SKM-1 (cell line): ENCODE results near the gene ZNF69.
"Not testable (repeated sequence)": the region's sequence is repeated elsewhere in the genome, so short reads cannot be mapped to it uniquely, and the experiment has no call there.

Source experiments
- DNase-seq: peaks from one replicate; lab custom pipeline; 2025; ENCODE audit not compliant: unreplicated experiment; lab: John Stamatoyannopoulos, UW

ZNF69 gene

DNA sequence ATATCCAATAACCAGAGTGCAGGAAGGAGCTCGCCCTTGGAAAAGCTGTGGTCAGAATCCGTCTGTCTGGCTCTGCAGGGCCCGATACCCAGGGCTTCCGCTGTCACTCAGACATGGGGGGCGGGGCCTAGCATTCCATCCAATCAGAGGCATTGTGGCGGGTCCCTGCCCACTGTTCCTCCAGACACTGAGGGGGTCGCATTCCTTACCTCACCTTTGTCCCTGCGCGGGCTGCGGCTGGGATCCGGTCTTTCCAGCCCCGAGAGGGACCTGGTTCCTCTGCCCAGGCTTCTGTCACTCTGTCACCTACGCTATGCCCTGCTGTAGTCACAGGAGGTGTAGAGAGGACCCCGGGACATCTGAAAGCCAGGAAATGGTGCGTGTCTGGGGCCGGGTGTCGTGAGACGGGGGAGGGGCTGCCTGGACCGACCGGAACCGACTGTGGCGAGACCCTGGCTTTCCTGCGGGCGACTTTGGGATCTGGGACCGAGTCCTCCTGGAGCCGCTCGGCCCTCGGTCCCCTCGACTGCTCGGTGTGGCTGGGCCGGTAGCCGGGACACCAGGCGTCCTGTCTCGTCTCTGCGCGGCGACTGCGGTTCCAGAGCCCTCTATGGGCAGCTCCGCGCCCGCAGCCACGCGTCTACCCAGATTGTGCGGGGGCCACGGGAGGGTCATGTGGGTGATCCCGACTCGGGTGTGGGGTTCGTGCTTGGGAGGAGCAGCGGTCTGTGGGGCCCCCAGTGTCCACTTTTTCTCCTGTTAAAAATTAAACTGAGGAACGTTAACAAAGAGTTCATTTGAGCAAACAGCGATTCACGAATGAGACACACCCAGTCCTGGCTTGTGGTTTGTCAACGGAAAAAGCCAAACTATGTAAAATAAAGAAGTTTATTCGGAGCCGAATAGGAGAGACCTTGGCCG is at the start of gene ZNF69:
Gene ZNF69, plus strand, starts transcription at position 172 of the 921 bp plus-strand sequence. Its CDS starts 142 bp downstream, at position 314.
- DNase-seq = peak; percentile 67

DNA sequence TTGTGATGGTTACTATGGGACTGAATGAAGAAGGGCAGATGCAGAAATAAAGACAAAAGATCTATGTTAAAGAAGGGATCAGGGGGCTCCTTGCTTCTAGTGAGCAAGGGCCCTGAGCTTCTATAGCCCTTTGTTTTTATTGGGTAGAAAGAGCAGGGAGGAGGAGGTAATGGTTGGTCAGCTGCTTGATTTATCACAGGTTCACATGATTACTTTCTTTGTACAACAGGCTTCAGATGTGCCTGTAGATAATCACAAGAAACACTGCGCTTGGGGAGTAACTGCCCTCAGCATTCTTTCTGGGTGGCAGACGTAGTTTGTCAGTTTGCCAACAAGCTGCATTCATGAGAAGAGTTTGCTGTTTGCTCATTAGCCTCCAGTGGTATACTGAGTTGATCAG is 43.9 kb upstream of the ZNF69 start:
- DNase-seq = no peak

- not testable (repeated sequence) for DNase-seq
These were observed 40.0 kb upstream of the ZNF69 start for GRCh38 chr19:11847615-11848014.

DNA sequence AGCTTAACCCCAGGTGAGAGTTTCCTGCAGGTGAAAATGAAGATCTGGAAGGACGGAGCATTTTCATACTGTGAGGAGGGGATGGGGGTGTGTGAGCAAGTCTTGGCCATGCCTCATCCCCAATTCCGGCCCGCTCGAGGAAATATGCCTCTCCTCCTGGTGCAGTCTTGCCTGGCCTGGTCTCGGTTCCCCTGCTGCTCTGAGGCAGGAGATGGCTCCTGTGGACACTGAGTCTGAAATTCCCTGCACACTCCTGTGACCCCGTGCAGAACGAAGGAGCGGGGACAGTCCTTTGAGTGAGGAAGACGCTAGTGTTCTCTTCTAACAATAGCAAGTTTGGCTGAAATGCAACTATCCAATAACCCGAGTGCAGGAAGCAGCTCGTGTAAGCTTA is 39.4 kb upstream of the ZNF69 start:
- DNase-seq = no peak

DNA sequence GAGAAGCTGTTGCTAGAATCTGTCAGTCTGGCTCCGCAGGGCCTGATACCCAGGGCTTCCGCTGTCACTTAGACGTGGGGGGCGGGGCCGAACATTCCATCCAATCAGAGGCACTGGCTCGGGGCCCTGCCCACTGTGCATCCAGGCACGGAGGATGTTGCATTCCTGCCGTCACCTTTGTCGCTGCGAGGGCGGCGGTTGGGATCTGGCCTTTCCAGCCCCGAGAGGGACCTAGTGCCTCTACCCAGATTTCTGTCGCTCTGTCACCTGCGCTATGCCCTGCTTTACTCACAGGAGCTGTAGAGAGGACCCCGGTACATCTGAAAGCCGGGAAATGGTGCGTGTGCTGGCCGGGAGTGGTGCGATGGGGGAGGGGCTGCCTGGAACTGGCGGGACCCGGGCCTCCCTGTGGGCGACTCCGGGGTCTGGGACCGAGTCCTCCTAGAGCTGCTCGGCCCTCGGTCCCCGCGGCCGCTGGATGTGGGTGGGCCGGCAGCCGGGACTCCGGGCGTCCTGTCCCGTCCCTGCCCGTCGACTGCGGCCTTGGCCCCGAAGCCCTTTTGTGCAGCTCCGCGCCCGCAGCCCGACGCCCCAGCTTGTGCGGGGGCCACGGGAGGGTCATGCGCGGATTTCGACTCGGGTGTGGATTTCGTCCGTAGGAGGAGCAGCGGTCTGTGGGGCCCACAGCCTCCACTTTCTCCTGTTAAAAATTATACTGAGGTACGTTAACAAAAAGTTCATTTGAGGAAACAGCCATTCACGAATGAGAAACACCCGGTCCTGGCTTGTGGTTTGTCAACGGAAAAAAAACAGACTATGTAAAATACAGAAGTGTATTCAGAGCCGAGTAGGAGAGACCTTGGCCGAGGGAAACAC is 38.8 kb upstream of the ZNF69 start, which contains the start of gene ZNF439:
Gene ZNF439, plus strand, starts transcription at position 133 of the 876 bp plus-strand sequence. Its CDS starts 142 bp downstream, at position 275.
- no peak for DNase-seq

- DNase-seq = not testable (repeated sequence)
These were observed 37.3 kb upstream of the ZNF69 start for GRCh38 chr19:11850289-11850688.

- no peak for DNase-seq
These were observed 34.2 kb upstream of the ZNF69 start for GRCh38 chr19:11853358-11853757.

- DNase-seq = no peak
These were observed 30.9 kb upstream of the ZNF69 start for GRCh38 chr19:11856596-11857250.

DNA sequence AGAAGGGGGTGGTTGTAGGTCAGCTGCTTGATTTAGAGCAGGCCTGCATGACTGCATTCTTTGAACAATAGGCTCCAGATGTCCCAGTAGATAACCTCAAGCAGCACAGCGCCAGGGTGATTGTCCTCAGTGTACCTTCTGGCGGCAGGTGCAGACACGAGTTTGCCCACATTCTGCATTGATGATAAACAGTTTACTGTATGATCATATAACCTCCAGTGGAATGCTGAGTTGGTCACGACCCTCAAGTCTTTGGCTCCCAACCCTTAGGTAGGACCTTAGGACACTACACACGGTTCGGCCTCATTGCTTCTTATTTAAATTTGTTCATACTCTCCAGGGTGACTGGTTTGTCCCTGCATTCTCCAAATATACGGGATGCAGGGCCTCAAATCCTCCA is 26.9 kb upstream of the ZNF69 start:
- DNase-seq = no peak

- no peak for DNase-seq
These were observed 26.3 kb upstream of the ZNF69 start for GRCh38 chr19:11861301-11861700.

DNA sequence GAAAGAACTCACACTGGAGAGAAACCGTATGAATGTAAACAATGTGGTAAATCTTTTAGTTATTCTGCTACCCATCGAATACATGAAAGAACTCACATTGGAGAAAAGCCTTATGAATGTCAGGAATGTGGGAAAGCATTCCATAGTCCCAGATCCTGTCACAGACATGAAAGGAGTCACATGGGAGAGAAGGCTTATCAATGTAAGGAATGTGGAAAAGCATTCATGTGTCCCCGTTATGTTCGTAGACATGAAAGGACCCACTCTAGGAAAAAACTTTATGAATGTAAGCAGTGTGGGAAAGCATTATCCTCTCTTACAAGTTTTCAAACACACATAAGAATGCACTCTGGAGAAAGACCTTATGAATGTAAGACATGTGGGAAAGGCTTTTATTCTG is 19.8 kb upstream of the ZNF69 start:
- DNase-seq = not testable (repeated sequence)

- no peak for DNase-seq
These were observed 19.4 kb upstream of the ZNF69 start for GRCh38 chr19:11868188-11868587.

DNA sequence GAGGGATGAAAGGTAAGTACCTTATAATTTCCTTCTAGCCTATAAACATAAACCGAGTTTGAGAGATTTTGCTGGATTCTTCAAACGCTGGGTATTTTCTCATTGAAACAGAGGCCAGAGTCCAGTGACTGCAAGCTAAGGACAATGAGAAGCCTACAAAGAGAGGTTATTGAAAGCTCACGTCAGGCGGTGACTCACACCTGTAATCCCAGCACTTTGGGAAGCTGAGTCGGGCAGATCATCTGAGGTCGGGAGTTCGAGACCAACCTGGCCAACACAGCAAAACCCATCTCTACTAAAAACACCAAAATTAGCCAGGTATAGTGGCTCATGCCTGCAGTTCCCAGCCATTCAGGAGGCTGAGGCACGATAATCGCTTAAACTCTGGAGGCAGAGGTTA is 15.0 kb upstream of the ZNF69 start:
- DNase-seq = no peak

- DNase-seq = no peak
These were observed 13.8 kb upstream of the ZNF69 start for GRCh38 chr19:11873762-11874161.

GRCh38 chr19:11879687-11880266 is 7.8 kb upstream of the ZNF69 start:
- DNase-seq = peak; percentile 14

DNA sequence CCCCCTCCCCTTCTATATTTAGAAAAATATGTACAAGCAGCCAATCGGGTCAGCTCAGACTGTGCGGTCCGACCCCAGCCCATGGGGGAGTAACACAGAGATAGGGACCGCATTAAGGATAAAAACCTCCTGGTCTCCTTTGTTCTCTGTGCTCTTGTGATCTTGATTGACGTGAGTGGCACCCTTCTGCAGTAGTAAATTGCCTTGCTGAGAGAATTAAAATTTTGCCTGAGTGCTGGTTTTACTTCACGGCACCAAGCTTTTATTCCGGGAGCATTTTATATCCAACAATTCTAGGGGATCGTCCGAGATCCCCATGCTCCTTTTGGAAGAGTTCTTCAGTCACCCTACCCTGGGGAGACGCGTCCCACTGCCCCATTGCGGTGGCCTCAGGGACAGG is 7.0 kb upstream of the ZNF69 start:
- DNase-seq = no peak

- DNase-seq = peak; percentile 70
These were observed 6.3 kb upstream of the ZNF69 start for GRCh38 chr19:11881151-11881800.

DNA sequence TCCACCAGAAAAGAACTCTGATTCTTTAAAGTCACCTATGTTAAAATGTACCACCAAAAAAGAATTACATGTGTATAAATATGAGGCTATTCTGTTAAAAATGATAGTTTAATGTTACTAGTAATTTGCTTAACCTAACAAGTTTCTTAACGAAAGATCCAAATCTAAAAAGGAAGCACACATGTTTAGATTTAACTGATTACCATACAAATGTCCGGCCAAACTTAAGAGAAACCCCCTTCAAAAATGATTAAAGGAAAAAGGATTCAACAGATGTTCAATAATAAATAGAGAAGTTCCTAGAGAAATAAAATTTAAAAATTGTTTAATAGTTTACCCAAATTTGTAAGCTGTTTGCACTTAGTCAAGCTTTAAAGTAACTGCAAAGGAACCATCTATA is 5.0 kb upstream of the ZNF69 start:
- DNase-seq = no peak

DNA sequence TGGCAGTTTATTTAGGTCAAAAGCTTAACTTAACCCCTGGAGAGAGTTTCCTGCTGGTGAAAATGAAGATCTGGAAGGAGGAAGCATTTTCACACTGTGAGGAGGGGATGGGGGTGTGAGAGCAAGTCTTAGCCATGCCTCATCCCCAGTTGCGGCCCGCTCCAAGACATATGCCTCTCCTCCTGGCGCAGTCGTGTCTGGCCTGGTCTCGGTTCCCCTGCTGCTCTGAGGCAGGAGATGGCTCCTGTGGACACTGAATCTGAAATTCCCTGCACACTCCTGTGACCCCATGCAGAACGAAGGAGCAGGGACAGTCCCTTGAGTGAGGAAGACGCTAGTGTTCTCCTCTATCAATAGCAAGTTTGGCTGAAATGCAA is 360 bp upstream of the ZNF69 start:
- DNase-seq = no peak

- not testable (repeated sequence) for DNase-seq
These were observed 2.3 kb downstream of the ZNF69 start for GRCh38 chr19:11889901-11890300.
